HG02623 (cell line): Measurements from ENCODE around the gene TYW1.
"Not testable (repeated sequence)": the region's sequence is repeated elsewhere in the genome, so short reads cannot be mapped to it uniquely, and the experiment has no call there.

ENCODE experiments used
- ATAC-seq: cut with Tn5 transposase; IDR thresholded peaks from one replicate; pipeline ENCODE4 v1.9.1; 2021; ENCODE audit warnings: moderate library complexity; ENCODE audit not compliant: unreplicated experiment

TYW1 gene

GRCh38 chr7:67229018-67229417 lies 232.4 kb downstream of the TYW1 start:
- ATAC-seq: not testable (repeated sequence)

- not testable (repeated sequence) for ATAC-seq
These were observed 233.4 kb downstream of the TYW1 start for GRCh38 chr7:67230029-67230428.

GRCh38 chr7:67233506-67233905 lies 236.9 kb downstream of the TYW1 start:
- not testable (repeated sequence) for ATAC-seq

GRCh38 chr7:67236216-67236615 lies 239.6 kb downstream of the TYW1 start:
- not testable (repeated sequence) for ATAC-seq

- not testable (repeated sequence) for ATAC-seq
These were observed 246.2 kb downstream of the TYW1 start for GRCh38 chr7:67242871-67243270.

GRCh38 chr7:67248364-67248763 lies 251.7 kb downstream of the TYW1 start:
- ATAC-seq: not testable (repeated sequence)

- ATAC-seq: no peak
These were observed 255.4 kb downstream of the TYW1 start for GRCh38 chr7:67251986-67252558.

GRCh38 chr7:67255076-67255475 lies 258.4 kb downstream of the TYW1 start:
- ATAC-seq: not testable (repeated sequence)

GRCh38 chr7:67257779-67258178 lies 261.1 kb downstream of the TYW1 start:
- ATAC-seq: not testable (repeated sequence)

- ATAC-seq: not testable (repeated sequence)
These were observed 262.7 kb downstream of the TYW1 start for GRCh38 chr7:67259363-67259762.

- ATAC-seq: not testable (repeated sequence)
These were observed 263.5 kb downstream of the TYW1 start for GRCh38 chr7:67260166-67260586.

GRCh38 chr7:67264000-67264399 lies 267.4 kb downstream of the TYW1 start:
- ATAC-seq: not testable (repeated sequence)

GRCh38 chr7:67266070-67266469 lies 269.4 kb downstream of the TYW1 start:
- not testable (repeated sequence) for ATAC-seq

GRCh38 chr7:67267914-67268313 lies 271.3 kb downstream of the TYW1 start:
- ATAC-seq: no peak

GRCh38 chr7:67269916-67270315 lies 273.3 kb downstream of the TYW1 start:
- ATAC-seq: not testable (repeated sequence)
